ENCODE results near the gene DIRAS1. TPM values are rescaled to one million over a fixed set of nuclear protein-coding genes. Genes with fewer than 3 reads are reported as not detected.
A peak's percentile ranks its signal among the peaks of the same experiment; 100 is the strongest.

The DIRAS1 gene, protein sequence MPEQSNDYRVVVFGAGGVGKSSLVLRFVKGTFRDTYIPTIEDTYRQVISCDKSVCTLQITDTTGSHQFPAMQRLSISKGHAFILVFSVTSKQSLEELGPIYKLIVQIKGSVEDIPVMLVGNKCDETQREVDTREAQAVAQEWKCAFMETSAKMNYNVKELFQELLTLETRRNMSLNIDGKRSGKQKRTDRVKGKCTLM
- polyA plus RNA-seq (2013, experiment 1 of 4) = 6.1 TPM
- 6.2 TPM for polyA plus RNA-seq (2013, experiment 2 of 4)
- 6.2 TPM for polyA plus RNA-seq (2013, experiment 3 of 4)
- 5.2 TPM for polyA plus RNA-seq (2013, experiment 4 of 4)

DNA sequence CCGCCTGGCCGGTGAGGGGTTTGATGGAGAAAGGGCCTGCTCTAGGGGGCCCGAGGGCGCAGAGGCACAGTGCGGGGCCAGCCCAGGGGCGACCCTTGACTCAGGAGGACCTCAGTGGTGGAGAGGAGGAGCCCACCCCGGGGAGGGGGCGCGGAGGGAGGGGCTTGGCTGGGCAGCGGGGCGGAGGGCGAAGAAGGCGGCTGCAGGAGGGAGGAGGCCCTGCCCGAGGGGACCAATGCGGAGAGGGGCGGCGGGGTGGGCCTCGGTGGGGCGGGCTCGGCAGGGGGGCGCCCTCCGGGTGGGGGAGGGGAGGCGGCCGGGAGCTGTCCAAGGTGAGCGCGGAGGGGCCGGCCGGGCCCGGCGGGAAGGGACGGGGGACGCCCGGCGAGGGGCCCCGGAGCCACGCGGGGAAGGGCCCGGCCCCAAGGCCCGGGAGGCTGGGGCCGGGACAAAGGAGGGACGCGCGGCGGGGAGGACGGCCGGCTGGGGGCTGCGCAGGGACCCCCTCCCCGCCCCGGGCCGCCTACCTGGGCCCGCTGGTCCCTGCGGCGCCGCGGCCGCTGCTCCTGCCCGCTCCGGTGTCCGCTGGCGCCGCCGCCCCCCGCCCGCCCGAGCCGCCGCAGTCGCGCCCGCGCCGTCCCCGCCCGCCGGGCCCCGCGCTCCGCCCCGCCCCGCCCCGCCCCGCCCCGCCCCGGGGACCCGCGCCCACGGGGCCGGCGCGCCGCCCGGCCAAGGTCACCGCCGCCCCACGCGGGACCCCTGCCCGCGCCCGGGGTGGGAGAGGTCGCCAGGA is at the start of gene DIRAS1:
Gene DIRAS1, minus strand, starts transcription at position 596 of the 793 bp plus-strand sequence. CDS start 3,566 bp downstream, outside the sequence.
- no peaks in the 10 kb centered on the region for H3K36me3 ChIP-seq (ENCODE audit: control insufficient read depth, insufficient read depth, low read length)
- peaks cover 30% of the 10 kb centered on the region for H3K27me3 ChIP-seq (ENCODE audit: control insufficient read depth, insufficient read depth, low read length, poor library complexity, severe bottlenecking)
- H3K4me3 ChIP-seq (ENCODE audit: insufficient read depth, low read depth, low read length) = peak within 1 kb of the TSS; percentile 42
- H3K9me3 ChIP-seq (ENCODE audit: control insufficient read depth, low read length) = no peaks in the 10 kb centered on the region
- 1% methylated on average over 100 of the region's 100 CpGs for WGBS, 2 experiments
- no peak within 1 kb of the TSS for H3K27ac ChIP-seq (ENCODE audit: insufficient read depth, low read depth, low read length, poor library complexity, severe bottlenecking)
- H3K4me1 ChIP-seq (ENCODE audit: control insufficient read depth, insufficient read depth, low read length) = peaks cover 16% of the 10 kb centered on the region

DNA sequence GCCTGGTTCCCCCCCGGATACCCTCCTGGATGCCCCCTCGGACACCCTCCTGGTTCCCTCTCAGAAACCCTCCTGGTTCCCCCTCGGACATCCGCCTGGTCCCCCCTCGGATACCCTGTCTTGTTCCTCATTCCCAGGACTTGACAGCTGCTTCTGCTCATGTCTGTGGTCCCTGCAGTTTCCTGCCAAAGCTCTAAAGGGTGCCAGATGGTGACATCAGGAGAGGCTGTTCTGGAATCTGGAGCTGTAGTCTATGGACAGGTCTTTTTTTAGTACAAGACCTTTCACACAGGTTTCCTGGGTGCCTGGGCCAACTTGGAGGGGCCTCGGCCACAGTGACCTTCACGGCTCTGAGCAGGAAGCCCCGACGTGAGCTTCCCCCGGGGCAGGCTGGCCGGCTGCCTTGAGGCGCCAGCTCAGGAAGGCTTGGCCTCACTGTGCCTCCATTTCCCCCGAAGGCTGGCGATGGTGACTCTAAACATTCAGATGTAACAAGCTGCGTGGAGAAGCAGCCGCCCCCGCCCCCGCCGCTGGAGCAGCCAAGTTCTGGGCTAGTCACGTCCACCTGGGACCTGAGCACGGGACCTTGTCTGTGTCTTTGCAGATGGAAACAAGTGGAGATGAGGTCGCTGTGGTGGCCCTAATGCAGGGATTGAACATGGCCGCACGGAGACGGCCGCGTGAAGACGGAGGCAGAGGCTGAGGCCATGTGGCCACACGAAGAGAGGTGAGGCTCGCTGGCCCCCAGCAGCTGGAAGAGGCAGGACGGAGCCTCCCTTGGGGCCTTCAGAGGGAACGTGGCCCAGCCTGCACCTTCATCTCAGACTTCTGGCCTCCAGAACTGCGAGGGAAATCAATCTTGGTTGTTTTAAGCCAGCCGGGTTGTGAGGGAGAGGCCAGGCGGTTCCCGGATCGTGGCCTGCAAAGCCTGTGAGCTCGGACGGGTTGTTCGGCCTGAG is 49.2 kb upstream of the DIRAS1 start:
- Histone ChIP-seq H3K4me3 (ENCODE audit: insufficient read depth, low read depth, low read length) (no peak overlapping the region), H3K36me3 (ENCODE audit: control insufficient read depth, insufficient read depth, low read length) (peaks cover 4% of the 10 kb centered on the region), H3K9me3 (ENCODE audit: control insufficient read depth, low read length) (no peaks in the 10 kb centered on the region), H3K27me3 (ENCODE audit: control insufficient read depth, insufficient read depth, low read length, poor library complexity, severe bottlenecking) (no peaks in the 10 kb centered on the region), H3K4me1 (ENCODE audit: control insufficient read depth, insufficient read depth, low read length) (no peaks in the 10 kb centered on the region), H3K27ac (ENCODE audit: insufficient read depth, low read depth, low read length, poor library complexity, severe bottlenecking) (no peak overlapping the region)
- WGBS, 2 experiments = 94 to 95% methylated on average over 40 of the region's 40 CpGs

GRCh38 chr19:2769218-2769617 is 48.0 kb upstream of the DIRAS1 start:
- WGBS, 2 experiments = 95 to 97% methylated on average over 8 of the region's 8 CpGs

DNA sequence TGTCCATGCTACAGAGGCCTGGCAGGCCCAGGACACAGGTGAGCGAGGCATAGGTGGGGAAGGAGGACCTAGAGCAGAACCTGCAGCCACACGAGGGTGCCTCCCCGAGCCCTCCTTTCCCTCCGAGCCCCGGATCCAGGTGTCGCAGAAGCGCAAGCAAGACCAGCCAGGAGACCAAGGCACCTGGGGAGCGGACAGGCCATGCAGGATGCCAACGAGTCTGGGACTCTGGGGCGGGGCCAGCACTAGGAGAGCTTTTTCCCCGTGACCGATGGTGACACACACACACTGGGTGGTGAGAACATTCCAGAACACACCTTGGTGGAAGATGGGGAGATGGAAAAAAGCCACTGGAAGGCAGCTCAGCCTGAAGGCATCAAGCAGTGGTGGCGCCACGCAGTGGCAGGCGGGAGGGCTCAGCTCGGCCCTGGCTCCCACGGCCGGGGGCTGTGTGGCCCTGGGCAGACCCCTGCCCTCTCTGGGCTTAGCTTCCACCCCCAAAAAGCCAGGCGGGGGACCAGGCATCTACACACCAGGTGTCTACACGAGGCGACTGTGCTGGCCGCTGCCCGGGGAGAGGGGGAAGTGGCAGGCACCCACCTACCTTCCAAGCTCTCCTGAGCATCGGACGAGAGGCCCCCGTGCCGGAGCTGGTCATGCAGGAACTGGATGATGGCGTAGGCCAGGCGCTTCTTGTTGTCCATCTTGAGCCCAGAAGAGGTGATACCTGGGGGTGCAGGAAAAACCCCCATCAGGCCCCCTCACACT is 47.4 kb upstream of the DIRAS1 start:
- WGBS, 2 experiments = 96% methylated on average over 29 of the region's 29 CpGs
- H3K9me3 ChIP-seq (ENCODE audit: control insufficient read depth, low read length) = no peaks in the 10 kb centered on the region
- H3K27me3 ChIP-seq (ENCODE audit: control insufficient read depth, insufficient read depth, low read length, poor library complexity, severe bottlenecking) = no peaks in the 10 kb centered on the region
- H3K27ac ChIP-seq (ENCODE audit: insufficient read depth, low read depth, low read length, poor library complexity, severe bottlenecking) = no peak overlapping the region
- no peak overlapping the region for H3K4me3 ChIP-seq (ENCODE audit: insufficient read depth, low read depth, low read length)
- peaks cover 15% of the 10 kb centered on the region for H3K36me3 ChIP-seq (ENCODE audit: control insufficient read depth, insufficient read depth, low read length)
- no peaks in the 10 kb centered on the region for H3K4me1 ChIP-seq (ENCODE audit: control insufficient read depth, insufficient read depth, low read length)

More at GRCh38 chr19:2769218-2769617, 48.0 kb upstream of the DIRAS1 start:
- H3K36me3 ChIP-seq (ENCODE audit: control insufficient read depth, insufficient read depth, low read length) = peaks cover 9% of the 10 kb centered on the region
- no peak overlapping the region for H3K4me3 ChIP-seq (ENCODE audit: insufficient read depth, low read depth, low read length)
- no peaks in the 10 kb centered on the region for H3K9me3 ChIP-seq (ENCODE audit: control insufficient read depth, low read length)
- no peak overlapping the region for H3K27ac ChIP-seq (ENCODE audit: insufficient read depth, low read depth, low read length, poor library complexity, severe bottlenecking)
- H3K27me3 ChIP-seq (ENCODE audit: control insufficient read depth, insufficient read depth, low read length, poor library complexity, severe bottlenecking) = no peaks in the 10 kb centered on the region
- H3K4me1 ChIP-seq (ENCODE audit: control insufficient read depth, insufficient read depth, low read length) = no peaks in the 10 kb centered on the region

- Histone ChIP-seq H3K27ac (ENCODE audit: insufficient read depth, low read depth, low read length, poor library complexity, severe bottlenecking) (no peak overlapping the region), H3K36me3 (ENCODE audit: control insufficient read depth, insufficient read depth, low read length) (peaks cover 22% of the 10 kb centered on the region), H3K4me1 (ENCODE audit: control insufficient read depth, insufficient read depth, low read length) (no peaks in the 10 kb centered on the region), H3K4me3 (ENCODE audit: insufficient read depth, low read depth, low read length) (no peak overlapping the region), H3K27me3 (ENCODE audit: control insufficient read depth, insufficient read depth, low read length, poor library complexity, severe bottlenecking) (no peaks in the 10 kb centered on the region), H3K9me3 (ENCODE audit: control insufficient read depth, low read length) (no peaks in the 10 kb centered on the region)
- 94 to 96% methylated on average over 19 of the region's 19 CpGs for WGBS, 2 experiments
These were observed 46.5 kb upstream of the DIRAS1 start for GRCh38 chr19:2767688-2768087.

- 94 to 95% methylated on average over 35 of the region's 35 CpGs for WGBS, 2 experiments
These were observed 45.6 kb upstream of the DIRAS1 start for GRCh38 chr19:2766594-2767372.

DNA sequence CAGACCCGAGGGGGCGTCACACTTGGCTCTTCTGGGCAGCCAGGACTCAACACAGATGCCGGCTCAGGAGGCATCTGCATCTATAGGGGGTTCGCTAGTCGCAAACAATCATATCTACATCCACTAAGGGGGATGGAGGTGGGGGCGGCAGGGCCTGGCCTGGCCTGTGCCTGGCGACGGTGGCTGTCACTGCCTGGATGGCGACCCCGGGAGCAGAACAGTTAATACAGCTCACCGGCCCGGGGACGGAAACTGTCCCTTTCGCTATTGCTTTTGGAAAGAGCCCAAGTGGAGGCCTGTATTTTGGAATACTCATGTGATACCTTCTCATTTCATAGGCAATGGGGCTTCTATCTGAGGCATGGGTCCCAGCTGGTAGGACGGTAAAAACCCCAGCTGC is 44.2 kb upstream of the DIRAS1 start:
- Histone ChIP-seq H3K9me3 (ENCODE audit: control insufficient read depth, low read length) (no peaks in the 10 kb centered on the region), H3K4me1 (ENCODE audit: control insufficient read depth, insufficient read depth, low read length) (no peaks in the 10 kb centered on the region), H3K27me3 (ENCODE audit: control insufficient read depth, insufficient read depth, low read length, poor library complexity, severe bottlenecking) (no peaks in the 10 kb centered on the region), H3K36me3 (ENCODE audit: control insufficient read depth, insufficient read depth, low read length) (peaks cover 43% of the 10 kb centered on the region), H3K27ac (ENCODE audit: insufficient read depth, low read depth, low read length, poor library complexity, severe bottlenecking) (no peak overlapping the region), H3K4me3 (ENCODE audit: insufficient read depth, low read depth, low read length) (no peak overlapping the region)
- WGBS, 2 experiments = 96% methylated on average over 15 of the region's 15 CpGs

More at GRCh38 chr19:2766594-2767372, 45.6 kb upstream of the DIRAS1 start:
- Histone ChIP-seq H3K9me3 (ENCODE audit: control insufficient read depth, low read length) (no peaks in the 10 kb centered on the region), H3K4me1 (ENCODE audit: control insufficient read depth, insufficient read depth, low read length) (no peaks in the 10 kb centered on the region), H3K4me3 (ENCODE audit: insufficient read depth, low read depth, low read length) (no peak overlapping the region), H3K36me3 (ENCODE audit: control insufficient read depth, insufficient read depth, low read length) (peaks cover 31% of the 10 kb centered on the region), H3K27me3 (ENCODE audit: control insufficient read depth, insufficient read depth, low read length, poor library complexity, severe bottlenecking) (no peaks in the 10 kb centered on the region), H3K27ac (ENCODE audit: insufficient read depth, low read depth, low read length, poor library complexity, severe bottlenecking) (no peak overlapping the region)

GRCh38 chr19:2764945-2765344 is 43.8 kb upstream of the DIRAS1 start:
- Histone ChIP-seq H3K4me1 (ENCODE audit: control insufficient read depth, insufficient read depth, low read length) (no peaks in the 10 kb centered on the region), H3K27me3 (ENCODE audit: control insufficient read depth, insufficient read depth, low read length, poor library complexity, severe bottlenecking) (no peaks in the 10 kb centered on the region), H3K36me3 (ENCODE audit: control insufficient read depth, insufficient read depth, low read length) (peaks cover 43% of the 10 kb centered on the region), H3K27ac (ENCODE audit: insufficient read depth, low read depth, low read length, poor library complexity, severe bottlenecking) (no peak overlapping the region), H3K4me3 (ENCODE audit: insufficient read depth, low read depth, low read length) (no peak overlapping the region), H3K9me3 (ENCODE audit: control insufficient read depth, low read length) (no peaks in the 10 kb centered on the region)
- 93 to 94% methylated on average over 21 of the region's 21 CpGs for WGBS, 2 experiments

DNA sequence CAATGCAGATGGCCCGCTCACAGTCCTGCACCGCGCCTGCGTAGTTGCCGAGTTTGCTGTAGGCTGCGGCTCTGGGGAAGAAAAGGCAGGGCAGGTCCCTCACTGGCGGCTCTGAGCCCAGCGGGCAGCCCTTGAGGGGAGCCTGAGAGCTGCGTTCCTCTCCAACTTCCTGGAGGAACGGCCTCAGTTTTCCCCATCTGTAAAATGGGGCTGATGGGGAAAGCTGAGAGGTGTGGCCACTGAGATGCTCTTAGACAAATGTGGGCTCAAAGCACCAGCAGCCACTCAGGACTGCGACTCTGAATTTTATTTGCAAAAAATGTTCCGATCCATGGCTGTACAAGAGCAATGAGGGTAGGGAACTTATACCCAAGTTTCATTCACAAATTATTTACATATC is 42.5 kb upstream of the DIRAS1 start:
- WGBS, 2 experiments = 96 to 97% methylated on average over 12 of the region's 12 CpGs
- Histone ChIP-seq H3K27ac (ENCODE audit: insufficient read depth, low read depth, low read length, poor library complexity, severe bottlenecking) (no peak overlapping the region), H3K9me3 (ENCODE audit: control insufficient read depth, low read length) (no peaks in the 10 kb centered on the region), H3K27me3 (ENCODE audit: control insufficient read depth, insufficient read depth, low read length, poor library complexity, severe bottlenecking) (no peaks in the 10 kb centered on the region), H3K36me3 (ENCODE audit: control insufficient read depth, insufficient read depth, low read length) (peaks cover 51% of the 10 kb centered on the region), H3K4me1 (ENCODE audit: control insufficient read depth, insufficient read depth, low read length) (no peaks in the 10 kb centered on the region), H3K4me3 (ENCODE audit: insufficient read depth, low read depth, low read length) (no peak overlapping the region)
